GM12865 (cell line): ENCODE measurements around the gene CAPNS1.

ENCODE experiments used
- DNase-seq: peaks from one replicate; pipeline ENCODE4 v3.0.0; 2010; ENCODE audit warnings: low read depth
- H3K4me3 ChIP-seq: 2 replicates; pipeline ENCODE4 v1.5.1; 2011; ENCODE audit warnings: mild to moderate bottlenecking, low read depth, low read length, control low read depth
- CTCF ChIP-seq: IDR thresholded peaks from 2 replicates; pipeline ENCODE4 v1.5.1; 2011; ENCODE audit warnings: low read length, control low read depth, low read depth, inconsistent platforms; ENCODE audit not compliant: insufficient read depth; ENCODE audit errors: missing control alignments

The CAPNS1 gene

DNA sequence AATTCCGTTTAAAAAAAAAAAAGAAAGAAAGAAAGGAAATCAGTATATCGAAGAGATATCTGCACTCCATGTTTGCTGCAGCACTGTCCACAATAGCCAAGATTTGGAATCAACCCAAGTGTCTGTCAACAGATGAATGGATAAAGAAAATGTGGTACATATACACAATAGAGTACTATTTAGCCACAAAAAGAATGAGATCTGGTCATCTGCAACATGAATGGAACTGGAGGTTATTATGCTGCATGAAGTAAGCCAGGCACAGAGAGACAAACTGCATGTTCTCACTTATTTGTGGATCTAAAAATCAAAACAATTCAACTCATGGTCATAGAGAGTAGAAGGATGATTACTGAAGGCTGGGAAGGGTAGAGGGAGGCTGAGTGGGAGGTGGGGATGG, 58.3 kb downstream of the CAPNS1 start:
- TF ChIP-seq CTCF, result no peak
- no peak for DNase-seq
- no peak overlapping the region for H3K4me3 ChIP-seq
